Ishikawa (cell line): ENCODE results near the gene PIGS.

Experiments
- CEBPB ChIP-seq: IDR thresholded peaks from 2 replicates; pipeline ENCODE4 v1.6.1; 2012
- CREB1 ChIP-seq: IDR thresholded peaks from 2 replicates; pipeline ENCODE4 v1.6.1; 2012; ENCODE audit warnings: low read depth
- EGR1 ChIP-seq: IDR thresholded peaks from 2 replicates; pipeline ENCODE4 v1.6.1; 2012
- EP300 ChIP-seq: IDR thresholded peaks from 2 replicates; pipeline ENCODE4 v1.6.1; 2012; ENCODE audit warnings: borderline replicate concordance
- FOXM1 ChIP-seq: IDR thresholded peaks from 2 replicates; pipeline ENCODE4 v1.6.1; 2012; ENCODE audit warnings: low read depth, borderline replicate concordance
- NFIC ChIP-seq: IDR thresholded peaks from 2 replicates; pipeline ENCODE4 v1.6.1; 2012
- RAD21 ChIP-seq: IDR thresholded peaks from 2 replicates; pipeline ENCODE4 v1.6.1; 2012; ENCODE audit warnings: low read depth
- REST ChIP-seq: IDR thresholded peaks from 2 replicates; pipeline ENCODE4 v1.6.1; 2012; ENCODE audit warnings: low read depth, mild to moderate bottlenecking
- TAF1 ChIP-seq: IDR thresholded peaks from 2 replicates; pipeline ENCODE4 v1.6.1; 2012; ENCODE audit warnings: low read depth, mild to moderate bottlenecking
- TCF12 ChIP-seq: IDR thresholded peaks from 2 replicates; pipeline ENCODE4 v1.6.1; 2012; ENCODE audit warnings: low read depth
- TEAD4 ChIP-seq: IDR thresholded peaks from 2 replicates; pipeline ENCODE4 v1.6.1; 2012
- YY1 ChIP-seq: IDR thresholded peaks from 2 replicates; pipeline ENCODE4 v1.6.1; 2012; ENCODE audit warnings: low read depth
- ZBTB7A ChIP-seq: IDR thresholded peaks from 2 replicates; pipeline ENCODE4 v1.6.1; 2012; ENCODE audit warnings: low read depth
- TF ChIP-seq, protein P1 (sequence below): IDR thresholded peaks from 2 replicates; pipeline ENCODE4 v1.6.1; 2012
- TF ChIP-seq, protein P2 (sequence below): IDR thresholded peaks from 2 replicates; pipeline ENCODE4 v1.6.1; 2012

Gene PIGS

GRCh38 chr17:28569446-28569845 is 1.9 kb downstream of the PIGS start:
- TF ChIP-seq TEAD4 (no peak), ZBTB7A (no peak), TCF12 (no peak), CEBPB (no peak), FOXM1 (no peak), EP300 (no peak), REST (no peak), YY1 (no peak), TAF1 (no peak), EGR1 (no peak), NFIC (no peak), CREB1 (no peak), RAD21 (no peak)
- TF ChIP-seq, protein P1, sequence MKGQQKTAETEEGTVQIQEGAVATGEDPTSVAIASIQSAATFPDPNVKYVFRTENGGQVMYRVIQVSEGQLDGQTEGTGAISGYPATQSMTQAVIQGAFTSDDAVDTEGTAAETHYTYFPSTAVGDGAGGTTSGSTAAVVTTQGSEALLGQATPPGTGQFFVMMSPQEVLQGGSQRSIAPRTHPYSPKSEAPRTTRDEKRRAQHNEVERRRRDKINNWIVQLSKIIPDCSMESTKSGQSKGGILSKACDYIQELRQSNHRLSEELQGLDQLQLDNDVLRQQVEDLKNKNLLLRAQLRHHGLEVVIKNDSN: no peak
- TF ChIP-seq, protein P2, sequence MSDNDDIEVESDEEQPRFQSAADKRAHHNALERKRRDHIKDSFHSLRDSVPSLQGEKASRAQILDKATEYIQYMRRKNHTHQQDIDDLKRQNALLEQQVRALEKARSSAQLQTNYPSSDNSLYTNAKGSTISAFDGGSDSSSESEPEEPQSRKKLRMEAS: no peak

DNA sequence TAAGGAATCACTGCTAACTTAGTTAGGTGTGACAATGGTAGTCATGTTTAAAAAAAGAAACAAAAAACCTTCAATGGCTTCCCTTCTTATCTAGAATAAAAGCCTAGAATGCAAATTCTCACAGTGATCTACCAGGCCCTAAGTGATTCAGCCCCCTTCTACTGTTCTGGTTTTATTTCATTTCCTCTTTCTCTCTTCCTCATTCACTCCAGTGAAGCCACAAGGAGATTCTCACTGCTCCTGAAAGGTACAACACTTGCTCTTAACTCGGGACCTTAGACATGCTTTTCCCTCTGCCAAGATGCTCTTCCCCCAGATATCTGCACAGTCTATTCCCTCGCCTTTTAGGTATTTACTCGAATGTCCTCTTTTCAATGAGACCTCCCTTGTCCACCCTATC is 3.7 kb downstream of the PIGS start:
- no peak for TF ChIP-seq TEAD4
- no peak for TF ChIP-seq NFIC
- TF ChIP-seq REST: no peak
- TF ChIP-seq, protein P2: no peak
- TF ChIP-seq TCF12: no peak
- TF ChIP-seq, protein P1: no peak
- no peak for TF ChIP-seq EP300
- TF ChIP-seq CREB1: no peak
- no peak for TF ChIP-seq EGR1
- TF ChIP-seq TAF1: no peak
- no peak for TF ChIP-seq ZBTB7A
- no peak for TF ChIP-seq CEBPB
- TF ChIP-seq YY1: no peak
- TF ChIP-seq RAD21: no peak

GRCh38 chr17:28563475-28563874 is 7.8 kb downstream of the PIGS start:
- TF ChIP-seq NFIC: peak; percentile 87
- TF ChIP-seq TEAD4: peak; percentile 97
- no peak for TF ChIP-seq FOXM1

DNA sequence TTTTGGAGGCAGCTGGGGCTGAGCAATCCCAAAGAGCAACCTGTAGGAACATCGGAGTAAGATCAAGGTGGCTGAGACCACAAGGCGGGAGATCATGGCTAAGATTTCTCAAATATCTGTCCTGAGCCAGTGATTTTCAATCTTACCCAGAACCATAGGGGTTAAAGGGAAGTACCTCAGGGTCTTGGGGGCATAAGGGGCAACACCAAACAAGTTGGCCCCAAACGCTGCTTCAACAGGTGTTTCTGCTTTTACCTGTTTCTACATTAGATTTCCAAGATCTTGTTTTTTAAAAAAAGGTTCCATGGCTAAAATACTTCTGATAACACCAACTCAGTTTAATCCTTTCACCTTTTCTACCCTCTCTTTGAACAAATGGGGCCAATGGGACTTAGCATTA is 16.3 kb downstream of the PIGS start:
- TF ChIP-seq EGR1 (no peak), EP300 (no peak), CEBPB (no peak), YY1 (no peak), RAD21 (no peak), ZBTB7A (no peak), REST (no peak)
- TF ChIP-seq, protein P1: no peak

DNA sequence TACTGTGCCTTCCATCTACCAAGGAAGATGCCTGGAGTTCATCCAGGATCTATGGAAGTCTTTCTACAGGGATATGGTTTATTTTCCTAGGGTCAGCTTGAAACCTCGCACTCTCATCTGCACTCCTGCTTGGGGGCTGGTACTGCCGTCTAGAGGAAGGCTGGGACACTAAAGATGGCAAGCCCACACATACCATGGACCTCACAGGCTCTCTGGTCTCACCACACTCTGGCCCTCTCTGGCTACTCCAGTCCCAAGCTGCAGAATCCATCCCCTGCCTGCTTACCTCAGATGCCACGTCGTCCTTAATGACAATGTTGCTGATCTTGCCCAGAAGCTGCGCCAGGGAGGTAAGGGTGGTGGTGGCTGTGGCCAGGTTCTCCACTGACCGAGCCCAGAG is 16.8 kb downstream of the PIGS start:
- TF ChIP-seq TEAD4: no peak
- no peak for TF ChIP-seq CREB1
